ENCODE data around the gene RCN2.

The RCN2 gene

GRCh38 chr15:76994971-76995945, 63.7 kb downstream of the RCN2 start, which contains the start of gene PSTPIP1:
PSTPIP1 (plus strand) TSS chr15:76995126; CDS start chr15:76995574, 448 bp downstream.
- no peaks in the 10 kb centered on the region for H4K20me1 ChIP-seq (ENCODE audit: insufficient read depth, low read length)
- H3K27ac ChIP-seq (ENCODE audit: low read length), result no peak within 1 kb of the TSS
- H3K4me2 ChIP-seq (ENCODE audit: insufficient read depth, low read length), result peak within 1 kb of the TSS; percentile 45
- DNase-seq (peak; percentile 70), ATAC-seq (ENCODE audit: insufficient read depth, low read depth) (peak; percentile 97)
- peak within 1 kb of the TSS; percentile 30; the same call in 1 of the 2 replicates for H3K9ac ChIP-seq (ENCODE audit: low read depth, low read length)
- H3K36me3 ChIP-seq (ENCODE audit: insufficient read depth, low read length), result no peaks in the 10 kb centered on the region
- peaks cover 13% of the 10 kb centered on the region; the same call in 1 of the 2 replicates for H3K4me1 ChIP-seq (ENCODE audit: insufficient read depth, low read length)
- no peak for TF ChIP-seq CTCF (IDR thresholded peaks at IDR 0.05; ENCODE audit: borderline replicate concordance, extremely low read depth, low read length, poor library complexity, severe bottlenecking)
- no peak for TF ChIP-seq EZH2 (IDR thresholded peaks at IDR 0.05; ENCODE audit: borderline replicate concordance, low read depth, low read length, severe bottlenecking)
- H3K9me3 ChIP-seq (ENCODE audit: insufficient read depth, low read length, severe bottlenecking), result no peaks in the 10 kb centered on the region
- no peak within 1 kb of the TSS for H2AFZ ChIP-seq (ENCODE audit: low read depth, low read length)
- no peaks in the 10 kb centered on the region for H3K79me2 ChIP-seq (ENCODE audit: insufficient read depth, low read length)
- H3K27me3 ChIP-seq (ENCODE audit: insufficient read depth, low read length, poor library complexity), result no peaks in the 10 kb centered on the region
- H3K4me3 ChIP-seq (ENCODE audit: low read depth in 1 of 2, low read length in 2 of 2), result peak within 1 kb of the TSS in 1 of 2 experiments; percentile 27; a peak in 1 of 4 replicates

GRCh38 chr15:76996076-76996525, 64.6 kb downstream of the RCN2 start:
- ATAC-seq (ENCODE audit: insufficient read depth, low read depth) (no peak), DNase-seq (no peak)
- Histone ChIP-seq H3K4me3 (ENCODE audit: low read depth in 1 of 2, low read length in 2 of 2) (no peak overlapping the region), H3K9me3 (ENCODE audit: insufficient read depth, low read length, severe bottlenecking) (no peaks in the 10 kb centered on the region), H4K20me1 (ENCODE audit: insufficient read depth, low read length) (no peaks in the 10 kb centered on the region), H3K36me3 (ENCODE audit: insufficient read depth, low read length) (no peaks in the 10 kb centered on the region), H3K4me2 (ENCODE audit: insufficient read depth, low read length) (no peak overlapping the region), H3K27ac (ENCODE audit: low read length) (no peak overlapping the region), H3K27me3 (ENCODE audit: insufficient read depth, low read length, poor library complexity) (no peaks in the 10 kb centered on the region), H3K79me2 (ENCODE audit: insufficient read depth, low read length) (no peaks in the 10 kb centered on the region), H3K9ac (ENCODE audit: low read depth, low read length) (no peak overlapping the region), H2AFZ (ENCODE audit: low read depth, low read length) (no peak overlapping the region), H3K4me1 (ENCODE audit: insufficient read depth, low read length) (peaks cover 13% of the 10 kb centered on the region; the same call in 1 of the 2 replicates)
- TF ChIP-seq CTCF (IDR thresholded peaks at IDR 0.05; ENCODE audit: borderline replicate concordance, extremely low read depth, low read length, poor library complexity, severe bottlenecking) (no peak), EZH2 (IDR thresholded peaks at IDR 0.05; ENCODE audit: borderline replicate concordance, low read depth, low read length, severe bottlenecking) (no peak)

- H2AFZ ChIP-seq (ENCODE audit: low read depth, low read length), result no peak overlapping the region
- no peak overlapping the region for H3K9ac ChIP-seq (ENCODE audit: low read depth, low read length)
- DNase-seq, result no peak
- no peaks in the 10 kb centered on the region for H3K27me3 ChIP-seq (ENCODE audit: insufficient read depth, low read length, poor library complexity)
- no peak overlapping the region for H3K4me3 ChIP-seq (ENCODE audit: low read depth in 1 of 2, low read length in 2 of 2)
- H3K36me3 ChIP-seq (ENCODE audit: insufficient read depth, low read length), result no peaks in the 10 kb centered on the region
- H3K79me2 ChIP-seq (ENCODE audit: insufficient read depth, low read length), result no peaks in the 10 kb centered on the region
- H4K20me1 ChIP-seq (ENCODE audit: insufficient read depth, low read length), result no peaks in the 10 kb centered on the region
- H3K27ac ChIP-seq (ENCODE audit: low read length), result no peak overlapping the region
- no peaks in the 10 kb centered on the region for H3K9me3 ChIP-seq (ENCODE audit: insufficient read depth, low read length, severe bottlenecking)
- no peak for ATAC-seq (ENCODE audit: insufficient read depth, low read depth)
- TF ChIP-seq CTCF (IDR thresholded peaks at IDR 0.05; ENCODE audit: borderline replicate concordance, extremely low read depth, low read length, poor library complexity, severe bottlenecking), result no peak
- TF ChIP-seq EZH2 (IDR thresholded peaks at IDR 0.05; ENCODE audit: borderline replicate concordance, low read depth, low read length, severe bottlenecking), result no peak
- H3K4me1 ChIP-seq (ENCODE audit: insufficient read depth, low read length), result peaks cover 13% of the 10 kb centered on the region; the same call in 1 of the 2 replicates
- H3K4me2 ChIP-seq (ENCODE audit: insufficient read depth, low read length), result no peak overlapping the region
These were observed 65.2 kb downstream of the RCN2 start for GRCh38 chr15:76996526-76997401.
